Spinal cord (tissue), 10 donors: Measurements from ENCODE around the gene ATXN1. TPM values are rescaled to one million over a fixed set of nuclear protein-coding genes. Genes with fewer than 3 reads are reported as not detected.

Source experiments
- DNase-seq, 6 donors: peaks; one replicate each; pipeline versions ENCODE4 v3.0.0 to v3.0.0-alpha.2; 2013 to 2015; ENCODE audit warnings: low spot score in 6 of 6, low read depth in 4 of 6
- H3K27ac ChIP-seq: one replicate; pipeline ENCODE4 v1.5.1; 2013; ENCODE audit warnings: low read depth, low read length, control low read depth
- H3K27me3 ChIP-seq: one replicate; pipeline ENCODE4 v1.6.1; 2013; ENCODE audit warnings: low read length; ENCODE audit not compliant: control insufficient read depth, insufficient read depth
- H3K36me3 ChIP-seq: one replicate; pipeline ENCODE4 v1.6.1; 2013; ENCODE audit warnings: low read length; ENCODE audit not compliant: control insufficient read depth, insufficient read depth
- H3K4me1 ChIP-seq: one replicate; pipeline ENCODE4 v1.6.1; 2013; ENCODE audit warnings: low read length; ENCODE audit not compliant: control insufficient read depth, insufficient read depth
- H3K4me3 ChIP-seq: one replicate; pipeline ENCODE4 v1.5.1; 2013; ENCODE audit warnings: low read depth, low read length, control low read depth
- H3K9me3 ChIP-seq: one replicate; pipeline ENCODE4 v1.6.1; 2013; ENCODE audit warnings: low read length; ENCODE audit not compliant: control insufficient read depth, insufficient read depth
- WGBS: methylation state at CpG from one replicate; pipeline ENCODE4 v1.1.5; 2013; ENCODE audit warnings: missing lambda C conversion rate; ENCODE audit not compliant: insufficient coverage; 5-methylcytosine and 5-hydroxymethylcytosine counted together
- polyA plus RNA-seq, 2 donors: library from polyadenylated mRNA; unstranded; fragments of 120-200 nt; gene quantifications; one replicate each; pipeline ENCODE4 v1.2.1, GENCODE V29; 2013; ENCODE audit not compliant: insufficient read length in 2 of 2
- total RNA-seq, 2 donors: library from RNA; depleted of rRNA in 1 of 2; stranded (reverse); fragments of 120-200 nt in 1 of 2; fragments of >200 nt in 1 of 2; gene quantifications; one replicate each; pipeline versions ENCODE4 v1.2.3 to v1.2.4, GENCODE V29; 2013 to 2014
- donor health status: healthy.

Gene ATXN1
- total and polyA plus RNA-seq, 4 donors = 20.2 to 50.1 (median 31.7) TPM

GRCh38 chr6:16474772-16475493, 286.3 kb downstream of the ATXN1 start:
- H3K4me3 ChIP-seq = no peak overlapping the region
- no peak for DNase-seq
- WGBS = no CpG with 5 or more reads among the region's 3 CpGs
- no peaks in the 10 kb centered on the region for H3K9me3 ChIP-seq
- H3K36me3 ChIP-seq = no peaks in the 10 kb centered on the region
- H3K27ac ChIP-seq = no peak overlapping the region
- no peaks in the 10 kb centered on the region for H3K27me3 ChIP-seq
- no peaks in the 10 kb centered on the region for H3K4me1 ChIP-seq

GRCh38 chr6:16473908-16474771, 287.1 kb downstream of the ATXN1 start:
- Histone ChIP-seq H3K4me1 (no peaks in the 10 kb centered on the region), H3K4me3 (no peak overlapping the region), H3K9me3 (no peaks in the 10 kb centered on the region), H3K27me3 (no peaks in the 10 kb centered on the region), H3K27ac (no peak overlapping the region), H3K36me3 (no peaks in the 10 kb centered on the region)
- WGBS = 71% methylated on average over 1 of the region's 1 CpG
- DNase-seq = no peak

GRCh38 chr6:16473184-16473907, 287.9 kb downstream of the ATXN1 start:
- no peak overlapping the region for H3K4me3 ChIP-seq
- H3K9me3 ChIP-seq = no peaks in the 10 kb centered on the region
- H3K27ac ChIP-seq = no peak overlapping the region
- H3K36me3 ChIP-seq = no peaks in the 10 kb centered on the region
- no peaks in the 10 kb centered on the region for H3K27me3 ChIP-seq
- H3K4me1 ChIP-seq = no peaks in the 10 kb centered on the region
- no peak for DNase-seq
- WGBS = 93% methylated on average over 8 of the region's 10 CpGs

GRCh38 chr6:16472349-16473069, 288.8 kb downstream of the ATXN1 start:
- Histone ChIP-seq H3K4me3 (no peak overlapping the region), H3K4me1 (no peaks in the 10 kb centered on the region), H3K27me3 (no peaks in the 10 kb centered on the region), H3K27ac (no peak overlapping the region), H3K9me3 (no peaks in the 10 kb centered on the region), H3K36me3 (no peaks in the 10 kb centered on the region)
- DNase-seq = no peak
- WGBS = 86% methylated on average over 1 of the region's 3 CpGs

- WGBS = no CpG with 5 or more reads among the region's 3 CpGs
- Histone ChIP-seq H3K4me1 (no peaks in the 10 kb centered on the region), H3K9me3 (no peaks in the 10 kb centered on the region), H3K27me3 (no peaks in the 10 kb centered on the region), H3K36me3 (no peaks in the 10 kb centered on the region), H3K27ac (no peak overlapping the region), H3K4me3 (no peak overlapping the region)
- DNase-seq = no peak
These were observed 289.4 kb downstream of the ATXN1 start for GRCh38 chr6:16471910-16472297.

- 81% methylated on average over 5 of the region's 8 CpGs for WGBS
- H3K4me3 ChIP-seq = no peak overlapping the region
- no peak for DNase-seq
- no peak overlapping the region for H3K27ac ChIP-seq
- H3K27me3 ChIP-seq = no peaks in the 10 kb centered on the region
- H3K36me3 ChIP-seq = no peaks in the 10 kb centered on the region
- H3K4me1 ChIP-seq = no peaks in the 10 kb centered on the region
- no peaks in the 10 kb centered on the region for H3K9me3 ChIP-seq
These were observed 289.9 kb downstream of the ATXN1 start for GRCh38 chr6:16471222-16471909.

GRCh38 chr6:16470502-16471221, 290.6 kb downstream of the ATXN1 start:
- no peaks in the 10 kb centered on the region for H3K4me1 ChIP-seq
- H3K4me3 ChIP-seq = no peak overlapping the region
- no peaks in the 10 kb centered on the region for H3K36me3 ChIP-seq
- 88% methylated on average over 1 of the region's 2 CpGs for WGBS
- no peaks in the 10 kb centered on the region for H3K9me3 ChIP-seq
- H3K27ac ChIP-seq = no peak overlapping the region
- DNase-seq = no peak
- no peaks in the 10 kb centered on the region for H3K27me3 ChIP-seq

- no CpG with 5 or more reads among the region's 1 CpG for WGBS
- H3K27me3 ChIP-seq = no peaks in the 10 kb centered on the region
- H3K27ac ChIP-seq = no peak overlapping the region
- no peaks in the 10 kb centered on the region for H3K9me3 ChIP-seq
- H3K4me1 ChIP-seq = no peaks in the 10 kb centered on the region
- no peaks in the 10 kb centered on the region for H3K36me3 ChIP-seq
- no peak for DNase-seq
- no peak overlapping the region for H3K4me3 ChIP-seq
These were observed 292.2 kb downstream of the ATXN1 start for GRCh38 chr6:16468991-16469615.
